Type B pancreatic cell (in vitro differentiated cells): ENCODE data around the gene EYA3. TPM values are rescaled to one million over a fixed set of nuclear protein-coding genes. Genes with fewer than 3 reads are reported as not detected.
A peak's percentile ranks its signal among the peaks of the same experiment; 100 is the strongest.

ENCODE experiments used
- DNase-seq: peaks from one replicate; pipeline ENCODE4 v3.0.0; 2021; ENCODE audit warnings: mixed read lengths; ENCODE audit not compliant: unreplicated experiment; ENCODE audit errors: extremely low spot score
- H3K27ac Mint-ChIP-seq: 2 replicates; pipeline ENCODE4 v1.8.0; 2021; ENCODE audit warnings: mild to moderate bottlenecking, mixed read lengths
- H3K27me3 Mint-ChIP-seq: 2 replicates; pipeline ENCODE4 v1.8.0; 2021; ENCODE audit warnings: mixed read lengths
- H3K36me3 Mint-ChIP-seq: 2 replicates; pipeline ENCODE4 v1.8.0; 2021; ENCODE audit warnings: mixed read lengths
- H3K4me1 Mint-ChIP-seq: one replicate; pipeline ENCODE4 v1.8.0; 2021; ENCODE audit warnings: mixed read lengths; ENCODE audit not compliant: unreplicated experiment
- H3K4me3 Mint-ChIP-seq: 2 replicates; pipeline ENCODE4 v1.8.0; 2021; ENCODE audit warnings: mild to moderate bottlenecking, mixed read lengths
- H3K9me3 Mint-ChIP-seq: 2 replicates; pipeline ENCODE4 v1.8.0; 2021; ENCODE audit warnings: mixed read lengths
- CTCF ChIP-seq: fragments of 200-600 bp; sonication (generic); conservative IDR thresholded peaks from 2 replicates; pipeline ENCODE4 v1.5.0; 2021; ENCODE audit warnings: antibody characterized with exemption, mild to moderate bottlenecking
- total RNA-seq: library from RNA; stranded (reverse); gene quantifications from 2 replicates; pipeline ENCODE4 v1.2.1, GENCODE V29; 2021; ENCODE audit warnings: low replicate concordance

EYA3 gene
- total RNA-seq, 1 donor from 2014 or later = 35.4 TPM

DNA sequence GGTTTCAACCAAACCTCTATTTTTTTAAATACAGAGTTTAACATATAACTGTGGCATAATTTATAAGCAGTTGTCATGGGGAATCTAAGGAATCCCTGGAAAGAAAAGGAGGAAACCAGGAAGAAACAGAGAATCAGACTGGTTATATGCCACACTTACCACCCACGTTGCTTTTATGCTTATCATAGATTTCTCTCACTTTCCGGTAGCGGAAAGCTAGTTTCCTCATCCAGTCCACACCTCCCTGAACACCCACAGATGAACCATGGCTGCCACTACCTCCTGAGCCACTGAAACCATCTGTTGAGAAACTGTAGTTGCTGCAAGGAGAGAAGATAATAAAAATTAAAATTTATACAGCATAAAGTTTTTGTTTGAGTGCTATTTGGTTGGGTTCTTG, 95.2 kb downstream of the EYA3 start:
- Mint-ChIP-seq H3K36me3 (peaks cover 16% of the 10 kb centered on the region), H3K4me1 (no peaks in the 10 kb centered on the region), H3K9me3 (no peaks in the 10 kb centered on the region), H3K4me3 (no peak overlapping the region), H3K27ac (no peak overlapping the region), H3K27me3 (no peaks in the 10 kb centered on the region)
- DNase-seq = no peak
- TF ChIP-seq CTCF = no peak

DNA sequence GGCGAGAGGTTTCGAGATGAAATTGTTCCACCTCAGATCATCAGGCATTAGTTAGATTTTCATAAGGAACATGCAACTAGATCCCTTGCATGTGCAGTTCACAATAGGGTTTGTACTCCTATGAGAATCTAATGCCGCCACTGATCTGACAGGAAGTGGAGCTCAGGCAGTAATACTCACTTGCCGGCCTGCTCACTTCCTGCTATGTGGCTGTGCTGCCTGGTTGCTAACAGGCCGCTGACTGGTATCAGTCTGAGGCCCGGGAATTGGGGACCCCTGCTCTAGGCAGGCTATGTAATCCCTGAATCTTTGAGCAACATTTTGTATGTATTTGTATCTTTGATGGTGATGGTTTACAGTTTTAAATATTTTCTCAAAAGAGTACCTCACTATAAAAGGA, 96.1 kb downstream of the EYA3 start:
- TF ChIP-seq CTCF = no peak
- H3K4me3 Mint-ChIP-seq = no peak overlapping the region
- no peaks in the 10 kb centered on the region for H3K9me3 Mint-ChIP-seq
- DNase-seq = no peak
- H3K4me1 Mint-ChIP-seq = no peaks in the 10 kb centered on the region
- no peaks in the 10 kb centered on the region for H3K27me3 Mint-ChIP-seq
- H3K27ac Mint-ChIP-seq = no peak overlapping the region
- H3K36me3 Mint-ChIP-seq = peaks cover 14% of the 10 kb centered on the region

- no peak for DNase-seq
- TF ChIP-seq CTCF = no peak
- H3K4me3 Mint-ChIP-seq = no peak overlapping the region
- no peaks in the 10 kb centered on the region for H3K27me3 Mint-ChIP-seq
- H3K9me3 Mint-ChIP-seq = no peaks in the 10 kb centered on the region
- H3K27ac Mint-ChIP-seq = no peak overlapping the region
- H3K4me1 Mint-ChIP-seq = no peaks in the 10 kb centered on the region
- peaks cover 8% of the 10 kb centered on the region for H3K36me3 Mint-ChIP-seq
Observed at GRCh38 chr1:27990920-27991537, 97.4 kb downstream of the EYA3 start.

DNA sequence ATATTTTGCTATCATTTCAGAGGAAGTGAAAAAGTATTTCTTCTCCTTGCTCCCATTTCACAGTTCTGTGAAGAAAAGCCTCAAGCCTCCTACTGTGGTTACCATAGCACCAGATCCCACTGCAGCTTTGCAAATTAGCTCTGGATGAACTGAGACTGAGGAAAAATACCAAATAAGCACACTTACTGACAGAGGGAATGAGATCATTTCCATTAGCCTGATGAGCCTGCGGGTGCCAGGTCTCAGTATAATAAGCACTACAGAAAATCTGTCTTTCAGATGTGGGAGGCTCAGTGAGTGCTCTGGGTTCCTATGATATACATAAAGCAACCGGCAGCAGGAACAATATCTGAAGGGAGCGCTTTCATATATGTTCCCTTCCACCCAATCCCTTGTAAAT, 107.3 kb downstream of the EYA3 start:
- DNase-seq = no peak
- Mint-ChIP-seq H3K27me3 (no peaks in the 10 kb centered on the region), H3K4me3 (no peak overlapping the region), H3K36me3 (peaks cover 6% of the 10 kb centered on the region), H3K9me3 (no peaks in the 10 kb centered on the region), H3K4me1 (no peaks in the 10 kb centered on the region), H3K27ac (no peak overlapping the region)
- no peak for TF ChIP-seq CTCF

GRCh38 chr1:27980216-27980845, 108.1 kb downstream of the EYA3 start:
- no peak overlapping the region for H3K27ac Mint-ChIP-seq
- H3K4me3 Mint-ChIP-seq = no peak overlapping the region
- peaks cover 6% of the 10 kb centered on the region for H3K36me3 Mint-ChIP-seq
- no peak for DNase-seq
- H3K4me1 Mint-ChIP-seq = no peaks in the 10 kb centered on the region
- H3K9me3 Mint-ChIP-seq = no peaks in the 10 kb centered on the region
- no peak for TF ChIP-seq CTCF
- no peaks in the 10 kb centered on the region for H3K27me3 Mint-ChIP-seq

- H3K4me3 Mint-ChIP-seq = no peak overlapping the region
- H3K27me3 Mint-ChIP-seq = no peaks in the 10 kb centered on the region
- H3K27ac Mint-ChIP-seq = no peak overlapping the region
Observed at GRCh38 chr1:27979859-27980201, 108.6 kb downstream of the EYA3 start.

More at GRCh38 chr1:27979859-27980201, 108.6 kb downstream of the EYA3 start:
- no peak for DNase-seq
- peak; percentile 15 for TF ChIP-seq CTCF
- Mint-ChIP-seq H3K36me3 (peaks cover 6% of the 10 kb centered on the region), H3K4me1 (no peaks in the 10 kb centered on the region), H3K9me3 (no peaks in the 10 kb centered on the region)
